ENCODE measurements around the gene NAV3.

DNA sequence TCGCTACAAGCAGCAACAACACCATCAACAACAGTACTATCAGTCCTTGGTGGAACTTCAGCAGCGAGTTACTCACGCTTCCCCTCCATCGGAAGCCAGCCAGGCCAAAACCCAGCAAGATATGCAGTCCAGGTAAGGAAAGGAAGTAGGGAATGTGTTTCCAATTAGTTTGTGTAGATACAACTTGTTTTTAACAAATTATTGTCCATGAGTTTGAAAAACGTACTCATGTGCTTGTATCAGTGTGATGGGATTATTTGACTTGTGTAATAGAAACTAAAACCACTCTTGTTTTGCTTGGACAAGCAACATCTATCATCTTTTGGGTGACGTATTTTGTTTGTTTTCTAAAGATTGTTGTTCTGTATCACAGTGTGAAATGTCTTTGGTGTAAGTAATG is 137.9 kb downstream of the NAV3 start:
- TF ChIP-seq, protein P1, sequence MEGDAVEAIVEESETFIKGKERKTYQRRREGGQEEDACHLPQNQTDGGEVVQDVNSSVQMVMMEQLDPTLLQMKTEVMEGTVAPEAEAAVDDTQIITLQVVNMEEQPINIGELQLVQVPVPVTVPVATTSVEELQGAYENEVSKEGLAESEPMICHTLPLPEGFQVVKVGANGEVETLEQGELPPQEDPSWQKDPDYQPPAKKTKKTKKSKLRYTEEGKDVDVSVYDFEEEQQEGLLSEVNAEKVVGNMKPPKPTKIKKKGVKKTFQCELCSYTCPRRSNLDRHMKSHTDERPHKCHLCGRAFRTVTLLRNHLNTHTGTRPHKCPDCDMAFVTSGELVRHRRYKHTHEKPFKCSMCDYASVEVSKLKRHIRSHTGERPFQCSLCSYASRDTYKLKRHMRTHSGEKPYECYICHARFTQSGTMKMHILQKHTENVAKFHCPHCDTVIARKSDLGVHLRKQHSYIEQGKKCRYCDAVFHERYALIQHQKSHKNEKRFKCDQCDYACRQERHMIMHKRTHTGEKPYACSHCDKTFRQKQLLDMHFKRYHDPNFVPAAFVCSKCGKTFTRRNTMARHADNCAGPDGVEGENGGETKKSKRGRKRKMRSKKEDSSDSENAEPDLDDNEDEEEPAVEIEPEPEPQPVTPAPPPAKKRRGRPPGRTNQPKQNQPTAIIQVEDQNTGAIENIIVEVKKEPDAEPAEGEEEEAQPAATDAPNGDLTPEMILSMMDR (conservative IDR thresholded peaks at IDR 0.05; ENCODE audit: low read depth, low read length): no peak
- no peak for TF ChIP-seq EZH2 (IDR thresholded peaks at IDR 0.05; ENCODE audit: borderline replicate concordance, low read depth, low read length, poor library complexity, severe bottlenecking)

Data from A673 (cell line).